H54 (cell line): Measurements from ENCODE around the gene NXN.

Experiments used
- DNase-seq: peaks from one replicate; pipeline ENCODE4 v3.0.0; 2011; ENCODE audit warnings: low spot score, mixed read lengths; ENCODE audit not compliant: insufficient read length
- FAIRE-seq: peaks from 3 replicates; lab custom pipeline; 2011; peaks lifted over from hg19 to GRCh38; lab: Jason Lieb, UNC
- POLR2A ChIP-seq: IDR thresholded peaks from 2 replicates; pipeline ENCODE4 v1.6.1; 2011; ENCODE audit warnings: low read depth, mild to moderate bottlenecking, low read length

Gene NXN

GRCh38 chr17:1011138-1011537 lies 31.6 kb upstream of the NXN start:
- no peak for TF ChIP-seq POLR2A
- FAIRE-seq (no peak), DNase-seq (no peak)

- DNase-seq = no peak
- FAIRE-seq = no peak
- TF ChIP-seq POLR2A = no peak
Measured at GRCh38 chr17:1010586-1010985, 31.0 kb upstream of the NXN start.

GRCh38 chr17:1010086-1010450 lies 30.5 kb upstream of the NXN start:
- TF ChIP-seq POLR2A = no peak
- FAIRE-seq = no peak
- DNase-seq = no peak

- no peak for TF ChIP-seq POLR2A
- no peak for FAIRE-seq
Measured at GRCh38 chr17:1009229-1010085, 29.9 kb upstream of the NXN start.

DNA sequence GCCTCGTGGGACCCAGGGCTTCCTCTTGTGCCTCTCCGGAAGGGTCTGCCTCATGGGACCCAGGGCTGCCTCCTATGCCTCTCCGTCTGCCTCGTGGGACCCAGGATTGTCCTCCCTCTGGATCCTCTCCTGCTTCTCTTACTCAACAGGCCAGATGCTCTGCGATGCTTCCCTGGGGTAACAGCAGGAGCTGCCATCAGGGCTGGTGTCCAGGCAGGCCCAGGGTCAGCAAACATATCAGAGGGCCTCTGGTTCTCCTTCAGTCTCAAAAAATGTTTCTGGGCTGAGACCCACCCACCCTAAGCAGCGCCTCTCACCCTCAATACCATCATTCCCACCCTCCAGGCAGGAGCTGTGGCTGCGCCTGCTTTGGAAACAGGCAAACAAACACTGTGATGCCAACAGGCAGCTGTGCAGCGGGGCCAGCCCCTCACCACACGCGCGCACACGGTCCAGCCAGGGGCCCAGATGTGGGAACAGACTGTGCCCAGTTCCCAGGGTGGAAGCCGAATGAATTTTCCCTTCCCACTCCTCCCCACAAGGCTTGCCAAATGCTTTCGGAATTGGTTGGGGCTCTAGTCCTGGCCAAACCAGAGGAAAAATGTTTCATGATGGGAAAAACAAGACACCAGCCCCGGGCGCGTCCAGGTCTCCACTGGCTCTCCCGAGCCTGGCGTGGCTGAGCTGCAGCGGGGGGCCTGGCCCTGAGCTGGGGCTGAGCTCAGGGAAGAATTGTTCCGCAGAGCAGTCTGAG lies 28.6 kb upstream of the NXN start:
- FAIRE-seq (no peak), DNase-seq (no peak)
- no peak for TF ChIP-seq POLR2A

More at GRCh38 chr17:1009229-1010085, 29.9 kb upstream of the NXN start:
- DNase-seq = no peak

GRCh38 chr17:1007310-1008007 lies 27.9 kb upstream of the NXN start:
- FAIRE-seq (no peak), DNase-seq (no peak)
- no peak for TF ChIP-seq POLR2A

DNA sequence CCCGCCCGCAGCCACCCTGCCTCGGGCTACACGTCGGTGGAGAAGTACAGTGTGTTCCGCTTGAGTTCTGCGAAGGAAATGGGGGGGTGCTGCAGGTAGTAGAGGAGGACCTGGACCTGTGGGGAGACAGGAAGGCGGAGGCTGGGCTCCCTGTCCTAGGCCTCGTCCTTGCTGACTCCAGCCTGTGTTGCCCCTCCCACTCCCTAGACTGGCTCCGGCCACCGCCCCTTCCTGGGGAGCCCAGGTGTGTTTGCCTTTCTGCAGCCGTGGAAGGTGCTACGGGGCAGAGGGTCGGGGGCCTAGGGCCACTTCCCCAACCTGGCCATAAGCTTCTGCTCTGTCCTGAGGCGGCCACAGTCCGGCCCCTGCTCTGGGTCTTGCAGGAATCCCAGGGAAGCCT lies 26.5 kb upstream of the NXN start:
- FAIRE-seq = no peak
- no peak for TF ChIP-seq POLR2A
- no peak for DNase-seq

- no peak for FAIRE-seq
- no peak for DNase-seq
- no peak for TF ChIP-seq POLR2A
Measured at GRCh38 chr17:1005361-1005946, 25.9 kb upstream of the NXN start.

DNA sequence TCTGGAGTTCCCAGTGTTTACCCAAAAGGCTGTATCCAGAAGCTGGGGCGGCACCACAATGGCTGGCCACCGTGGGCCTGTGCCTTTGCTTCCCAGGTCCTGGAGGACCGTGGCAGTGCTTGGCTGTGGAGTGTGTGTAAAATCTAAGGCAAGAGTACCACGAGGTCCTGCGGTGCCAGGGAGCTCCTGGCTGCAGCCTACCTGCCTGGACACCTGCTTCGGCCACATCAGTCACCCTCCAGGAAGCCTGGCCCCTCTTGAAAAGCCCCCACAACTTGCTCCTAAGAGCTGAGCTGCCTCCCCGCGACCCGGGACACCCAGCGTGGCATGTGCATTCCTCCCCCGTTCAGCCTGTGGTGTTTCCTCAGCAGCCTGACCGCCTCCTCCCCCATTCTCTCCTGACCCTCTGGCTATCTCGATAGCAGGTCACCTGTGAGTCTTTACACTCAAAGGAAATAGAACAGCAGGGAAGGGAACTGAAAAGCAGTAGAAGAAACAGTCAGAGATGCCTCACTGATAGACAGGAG lies 25.3 kb upstream of the NXN start:
- no peak for DNase-seq
- FAIRE-seq = no peak
- TF ChIP-seq POLR2A = no peak

GRCh38 chr17:1003972-1004768 lies 24.6 kb upstream of the NXN start:
- FAIRE-seq (no peak), DNase-seq (no peak)
- TF ChIP-seq POLR2A = no peak

GRCh38 chr17:1003633-1003971 lies 24.0 kb upstream of the NXN start:
- TF ChIP-seq POLR2A = no peak
- DNase-seq (no peak), FAIRE-seq (no peak)

- DNase-seq = no peak
Measured at GRCh38 chr17:1002771-1003555, 23.4 kb upstream of the NXN start.

More at GRCh38 chr17:1002771-1003555, 23.4 kb upstream of the NXN start:
- no peak for TF ChIP-seq POLR2A
- FAIRE-seq = no peak
